ENCODE measurements around the gene PDE4D. TPM values are rescaled to one million over a fixed set of nuclear protein-coding genes. Genes with fewer than 3 reads are reported as not detected.

PDE4D gene
- total RNA-seq, 1 experiment from 2014 or later, result 2.1 TPM

GRCh38 chr5:59238126-59238902 lies 655.2 kb downstream of the PDE4D start:
- H3K56ac ChIP-seq (ENCODE audit: insufficient read length, low read depth, low read length), result no peak overlapping the region
- no peak overlapping the region for H4K8ac ChIP-seq (replicated peaks; ENCODE audit: insufficient read length, low read depth, low read length)
- DNase-seq, result no peak
- no peak overlapping the region for H3K14ac ChIP-seq (ENCODE audit: insufficient read depth, low read length)
- Mint-ChIP-seq H3K27me3 (ENCODE audit: low read depth) (peaks cover 2% of the 10 kb centered on the region; the same call in 1 of the 2 replicates), H3K27ac (no peak overlapping the region), H3K4me1 (peaks cover 9 to 14% of the 10 kb centered on the region in 2 experiments), H3K4me3 (no peak overlapping the region), H3K36me3 (ENCODE audit: insufficient read depth in 1 of 3, low read depth in 3 of 3) (no peaks in the 10 kb centered on the region), H3K9me3 (no peaks in the 10 kb centered on the region)
- WGBS (ENCODE audit: extremely low coverage, insufficient read length, low lambda C conversion rate), result no CpG with 5 or more reads among the region's 3 CpGs
- H2BK20ac ChIP-seq (ENCODE audit: low read depth, low read length, poor library complexity, severe bottlenecking), result no peak overlapping the region
- no peak overlapping the region for H3K23ac ChIP-seq (ENCODE audit: insufficient read length, low read depth, low read length)
- H3T11ph ChIP-seq (ENCODE audit: low read length), result no peak overlapping the region
- H2BK120ac ChIP-seq (ENCODE audit: low read depth, low read length, poor library complexity, severe bottlenecking), result no peak overlapping the region
- H4K5ac ChIP-seq (ENCODE audit: insufficient read length, low read depth, low read length), result no peak overlapping the region
- no peak overlapping the region for H2BK12ac ChIP-seq (ENCODE audit: insufficient read length, low read depth, low read length)
- H3K4me1 ChIP-seq (ENCODE audit: insufficient read depth, low read length), result no peaks in the 10 kb centered on the region
- H3K18ac ChIP-seq (ENCODE audit: insufficient read length, low read depth, low read length), result no peak overlapping the region
- H3K9me3 ChIP-seq (ENCODE audit: control insufficient read depth, low read depth, low read length), result no peaks in the 10 kb centered on the region
- no peaks in the 10 kb centered on the region for H3K79me2 ChIP-seq (ENCODE audit: insufficient read depth, low read length)
- H4K91ac ChIP-seq (ENCODE audit: insufficient read length, low read depth, low read length), result no peak overlapping the region
- H3K4me2 ChIP-seq (ENCODE audit: insufficient read depth, insufficient read length, low read length), result no peak overlapping the region
- H3K79me1 ChIP-seq (ENCODE audit: insufficient read depth, low read depth, low read length, poor library complexity, severe bottlenecking), result no peaks in the 10 kb centered on the region
- H2BK5ac ChIP-seq (ENCODE audit: insufficient read length, low read length), result no peak overlapping the region
- no peaks in the 10 kb centered on the region for H4K20me1 ChIP-seq (ENCODE audit: control insufficient read depth, insufficient read depth, insufficient read length)
- H3K9ac ChIP-seq (ENCODE audit: extremely low read depth, insufficient read length, low read length), result no peak overlapping the region
- TF ChIP-seq CTCF (conservative IDR thresholded peaks at IDR 0.05), result no peak
- no peak overlapping the region for H2AFZ ChIP-seq (ENCODE audit: low read length)
- H3K27ac ChIP-seq (ENCODE audit: insufficient read length, low read depth, low read length), result no peak overlapping the region
- no peak overlapping the region for H3K4ac ChIP-seq (ENCODE audit: low read depth, low read length)
- no peak overlapping the region for H2BK15ac ChIP-seq (ENCODE audit: low read depth, low read length)
- H2AK5ac ChIP-seq (ENCODE audit: insufficient read length, low read length), result no peak overlapping the region
- H3K23me2 ChIP-seq (ENCODE audit: insufficient read length, low read depth, low read length, poor library complexity, severe bottlenecking), result no peaks in the 10 kb centered on the region
- H3K27me3 ChIP-seq (ENCODE audit: insufficient read depth, low read length), result no peaks in the 10 kb centered on the region
